ENCODE data around the gene SLC28A1.

Gene SLC28A1

GRCh38 chr15:84903751-84904150, 19.3 kb downstream of the SLC28A1 start:
- no peak overlapping the region for H3K4me3 Mint-ChIP-seq
- DNase-seq (ENCODE audit: low spot score in 2 of 2) (no peak), ATAC-seq (ENCODE audit: low read depth) (no peak)
- peaks cover 4% of the 10 kb centered on the region for H3K27me3 Mint-ChIP-seq
- no peak overlapping the region for H3K27ac Mint-ChIP-seq
- H3K9me3 Mint-ChIP-seq, result peaks cover 8% of the 10 kb centered on the region
- H3K36me3 Mint-ChIP-seq, result peaks cover 3% of the 10 kb centered on the region
- no peaks in the 10 kb centered on the region for H3K4me1 Mint-ChIP-seq

GRCh38 chr15:84904419-84904818, 20.0 kb downstream of the SLC28A1 start:
- no peak for DNase-seq (ENCODE audit: low spot score in 2 of 2)
- no peak overlapping the region for H3K27ac Mint-ChIP-seq
- peaks cover 4% of the 10 kb centered on the region for H3K9me3 Mint-ChIP-seq
- ATAC-seq (ENCODE audit: low read depth), result no peak
- peaks cover 3% of the 10 kb centered on the region for H3K27me3 Mint-ChIP-seq
- no peaks in the 10 kb centered on the region for H3K4me1 Mint-ChIP-seq
- H3K4me3 Mint-ChIP-seq, result no peak overlapping the region
- H3K36me3 Mint-ChIP-seq, result peaks cover 2% of the 10 kb centered on the region

GRCh38 chr15:84905016-84905916, 20.8 kb downstream of the SLC28A1 start:
- Mint-ChIP-seq H3K27me3 (peaks cover 1% of the 10 kb centered on the region), H3K4me1 (no peaks in the 10 kb centered on the region), H3K9me3 (peaks cover 2% of the 10 kb centered on the region), H3K36me3 (peaks cover 2% of the 10 kb centered on the region), H3K27ac (no peak overlapping the region), H3K4me3 (no peak overlapping the region)
- ATAC-seq (ENCODE audit: low read depth) (no peak), DNase-seq (ENCODE audit: low spot score in 2 of 2) (no peak)

- Mint-ChIP-seq H3K4me3 (no peak overlapping the region), H3K9me3 (no peaks in the 10 kb centered on the region), H3K27ac (no peak overlapping the region), H3K27me3 (peaks cover 2% of the 10 kb centered on the region), H3K36me3 (no peaks in the 10 kb centered on the region), H3K4me1 (no peaks in the 10 kb centered on the region)
- DNase-seq (ENCODE audit: low spot score in 2 of 2), result no peak
- no peak for ATAC-seq (ENCODE audit: low read depth)
Observed at GRCh38 chr15:84907731-84908130, 23.3 kb downstream of the SLC28A1 start.

DNA sequence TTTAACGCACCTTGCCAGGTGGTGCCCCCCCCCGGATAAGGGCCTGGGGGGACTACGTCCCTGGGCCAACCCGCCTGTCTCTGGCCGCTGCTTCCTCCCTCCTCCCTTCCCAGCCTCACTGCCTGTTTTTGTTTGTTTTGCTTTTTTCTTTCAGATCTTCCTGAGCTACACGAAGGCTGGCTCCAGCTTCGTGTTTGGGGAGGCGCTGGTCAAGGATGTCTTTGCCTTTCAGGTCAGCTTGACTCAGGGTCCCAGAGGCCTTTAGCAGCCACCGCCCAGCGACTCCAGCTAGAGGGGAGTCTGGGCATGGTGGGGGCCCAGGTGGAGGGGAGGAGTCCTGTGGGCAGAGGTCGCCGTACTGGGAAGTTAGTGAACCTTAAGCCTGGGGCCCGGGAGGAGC, 24.1 kb downstream of the SLC28A1 start:
- ATAC-seq (ENCODE audit: low read depth), result no peak
- H3K27me3 Mint-ChIP-seq, result peaks cover 2% of the 10 kb centered on the region

DNA sequence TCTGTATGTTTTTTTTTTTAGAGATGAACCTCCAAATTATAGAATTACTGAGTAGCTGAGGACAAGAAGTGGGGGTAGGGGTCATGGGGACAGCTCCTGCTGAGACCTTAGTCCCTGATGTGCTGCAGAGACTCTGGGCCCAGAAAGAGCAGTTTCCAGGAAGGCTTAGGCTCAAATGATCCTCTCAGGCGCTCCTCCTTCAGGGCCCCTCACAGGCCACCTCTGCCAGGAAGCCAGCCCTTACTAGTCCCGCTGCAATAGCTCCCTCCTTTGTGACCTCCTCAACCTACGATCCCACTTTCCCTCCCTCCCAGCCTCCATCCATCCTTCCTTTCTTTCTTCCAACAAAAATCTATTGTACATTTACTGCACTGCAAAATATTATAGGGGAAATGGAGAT, 24.6 kb downstream of the SLC28A1 start:
- ATAC-seq (ENCODE audit: low read depth) (no peak), DNase-seq (ENCODE audit: low spot score in 2 of 2) (no peak)
- H3K9me3 Mint-ChIP-seq, result no peaks in the 10 kb centered on the region
- H3K36me3 Mint-ChIP-seq, result no peaks in the 10 kb centered on the region
- H3K27me3 Mint-ChIP-seq, result peaks cover 2% of the 10 kb centered on the region
- no peaks in the 10 kb centered on the region for H3K4me1 Mint-ChIP-seq
- H3K4me3 Mint-ChIP-seq, result no peak overlapping the region
- no peak overlapping the region for H3K27ac Mint-ChIP-seq

More for the DNA sequence above, 24.1 kb downstream of the SLC28A1 start:
- no peak for DNase-seq (ENCODE audit: low spot score in 2 of 2)
- H3K27ac Mint-ChIP-seq, result no peak overlapping the region
- no peaks in the 10 kb centered on the region for H3K4me1 Mint-ChIP-seq
- no peak overlapping the region for H3K4me3 Mint-ChIP-seq
- H3K9me3 Mint-ChIP-seq, result no peaks in the 10 kb centered on the region
- no peaks in the 10 kb centered on the region for H3K36me3 Mint-ChIP-seq

- no peak overlapping the region for H3K27ac Mint-ChIP-seq
- no peak overlapping the region for H3K4me3 Mint-ChIP-seq
- H3K27me3 Mint-ChIP-seq, result peaks cover 4% of the 10 kb centered on the region
- no peaks in the 10 kb centered on the region for H3K9me3 Mint-ChIP-seq
- DNase-seq (ENCODE audit: low spot score in 2 of 2), result no peak
- ATAC-seq (ENCODE audit: low read depth), result no peak
- H3K4me1 Mint-ChIP-seq, result no peaks in the 10 kb centered on the region
- H3K36me3 Mint-ChIP-seq, result peaks cover under 1% of the 10 kb centered on the region
Observed at GRCh38 chr15:84909782-84910181, 25.3 kb downstream of the SLC28A1 start.

GRCh38 chr15:84910928-84911623, 26.6 kb downstream of the SLC28A1 start:
- no peak for DNase-seq (ENCODE audit: low spot score in 2 of 2)
- ATAC-seq (ENCODE audit: low read depth), result no peak
- Mint-ChIP-seq H3K4me1 (peaks cover 4% of the 10 kb centered on the region), H3K27ac (no peak overlapping the region), H3K9me3 (no peaks in the 10 kb centered on the region), H3K4me3 (no peak overlapping the region), H3K27me3 (peaks cover 9% of the 10 kb centered on the region), H3K36me3 (peaks cover 4% of the 10 kb centered on the region)

GRCh38 chr15:84911879-84912660, 27.6 kb downstream of the SLC28A1 start:
- no peak overlapping the region for H3K4me3 Mint-ChIP-seq
- DNase-seq (ENCODE audit: low spot score in 2 of 2), result no peak
- no peak overlapping the region for H3K27ac Mint-ChIP-seq

GRCh38 chr15:84913360-84913723, 28.9 kb downstream of the SLC28A1 start:
- H3K27ac Mint-ChIP-seq, result no peak overlapping the region
- DNase-seq (ENCODE audit: low spot score in 2 of 2) (no peak), ATAC-seq (ENCODE audit: low read depth) (no peak)
- no peaks in the 10 kb centered on the region for H3K9me3 Mint-ChIP-seq
- no peak overlapping the region for H3K4me3 Mint-ChIP-seq
- H3K4me1 Mint-ChIP-seq, result peaks cover 4% of the 10 kb centered on the region
- peaks cover 4% of the 10 kb centered on the region for H3K36me3 Mint-ChIP-seq
- peaks cover 9% of the 10 kb centered on the region for H3K27me3 Mint-ChIP-seq

More at GRCh38 chr15:84911879-84912660, 27.6 kb downstream of the SLC28A1 start:
- Mint-ChIP-seq H3K36me3 (peaks cover 4% of the 10 kb centered on the region), H3K4me1 (peaks cover 4% of the 10 kb centered on the region), H3K27me3 (peaks cover 9% of the 10 kb centered on the region), H3K9me3 (no peaks in the 10 kb centered on the region)
- no peak for ATAC-seq (ENCODE audit: low read depth)

DNA sequence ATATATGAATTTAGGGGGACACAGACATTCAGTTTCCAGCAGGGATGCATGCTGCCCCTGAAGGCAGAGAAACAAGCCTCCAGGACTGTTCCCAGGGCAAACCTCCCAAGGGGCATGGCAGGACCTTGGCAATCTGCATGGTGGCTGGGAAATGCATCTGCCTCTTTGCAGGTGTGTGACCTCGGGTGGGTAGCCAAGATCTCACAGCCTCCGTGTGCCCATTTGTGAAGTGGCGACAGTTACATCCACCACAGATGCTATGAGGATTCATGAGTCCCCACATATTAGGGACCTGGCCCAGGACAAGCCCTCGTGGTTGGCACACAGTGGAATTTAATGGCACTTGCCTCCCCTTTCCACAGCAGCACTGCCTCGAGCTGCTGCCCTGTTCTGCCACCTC, 29.9 kb downstream of the SLC28A1 start:
- no peak for ATAC-seq (ENCODE audit: low read depth)
- H3K9me3 Mint-ChIP-seq, result no peaks in the 10 kb centered on the region
- H3K36me3 Mint-ChIP-seq, result peaks cover 4% of the 10 kb centered on the region
- H3K4me3 Mint-ChIP-seq, result no peak overlapping the region
- H3K4me1 Mint-ChIP-seq, result peaks cover 4% of the 10 kb centered on the region
- no peak for DNase-seq (ENCODE audit: low spot score in 2 of 2)
- no peak overlapping the region for H3K27ac Mint-ChIP-seq
- H3K27me3 Mint-ChIP-seq, result peaks cover 9% of the 10 kb centered on the region

DNA sequence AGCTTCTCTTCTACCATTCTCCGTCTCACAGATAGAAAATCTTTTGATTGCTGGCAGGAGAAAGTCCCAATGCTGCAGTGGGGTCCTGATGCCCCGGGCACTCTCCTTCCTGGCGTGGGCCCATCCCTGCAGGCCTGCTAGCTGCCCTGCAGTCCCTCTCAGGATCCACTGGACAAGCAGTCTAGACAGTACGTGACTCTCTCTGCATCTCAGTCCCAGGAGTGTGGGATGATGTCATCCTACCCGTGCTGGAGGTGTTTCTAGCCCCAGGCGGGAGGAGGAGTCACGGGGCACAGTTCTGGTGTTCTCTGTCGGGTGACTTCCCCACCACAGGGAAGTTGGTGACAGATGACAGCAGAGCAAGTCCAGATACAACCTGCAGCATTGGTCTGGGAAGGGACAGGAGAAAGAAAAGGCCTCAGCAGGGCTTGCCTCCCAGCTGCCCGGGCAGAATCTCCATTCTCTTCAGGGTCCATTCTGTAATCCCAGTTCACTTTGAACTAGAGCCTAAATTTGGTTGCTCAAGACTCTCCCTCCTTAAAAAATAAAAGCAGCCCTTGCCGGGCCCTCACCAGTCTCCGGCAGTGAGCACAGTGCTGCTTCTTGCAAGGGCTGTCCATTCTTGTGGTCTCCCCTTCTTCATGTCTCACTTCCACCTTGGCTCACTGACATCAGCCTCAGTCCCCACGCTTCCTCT, 30.6 kb downstream of the SLC28A1 start:
- H3K4me3 Mint-ChIP-seq, result no peak overlapping the region
- DNase-seq (ENCODE audit: low spot score in 2 of 2), result no peak
- H3K9me3 Mint-ChIP-seq, result no peaks in the 10 kb centered on the region
- no peak overlapping the region for H3K27ac Mint-ChIP-seq
- peaks cover 9% of the 10 kb centered on the region for H3K27me3 Mint-ChIP-seq
- peaks cover 4% of the 10 kb centered on the region for H3K4me1 Mint-ChIP-seq
- peaks cover 4% of the 10 kb centered on the region for H3K36me3 Mint-ChIP-seq
- ATAC-seq (ENCODE audit: low read depth), result peak; percentile 84

GRCh38 chr15:84915606-84915958, 31.1 kb downstream of the SLC28A1 start:
- DNase-seq (ENCODE audit: low spot score in 2 of 2) (no peak), ATAC-seq (ENCODE audit: low read depth) (no peak)
- Mint-ChIP-seq H3K27ac (no peak overlapping the region), H3K4me1 (peaks cover 4% of the 10 kb centered on the region), H3K27me3 (peaks cover 9% of the 10 kb centered on the region), H3K9me3 (no peaks in the 10 kb centered on the region), H3K4me3 (no peak overlapping the region), H3K36me3 (peaks cover 4% of the 10 kb centered on the region)

Data from memory B cell (primary cell).